Thoracic aorta (tissue), 2 donors: ENCODE data around the gene ZNF346. TPM values are rescaled to one million over a fixed set of nuclear protein-coding genes. Genes with fewer than 3 reads are reported as not detected.

ENCODE experiments used
- ATAC-seq: fragments of 150-250 bp; one replicate; pipeline ENCODE4 v1.8.0; 2017; ENCODE audit warnings: low read depth; ENCODE audit not compliant: insufficient number of reproducible peaks, low FRiP score
- DNase-seq: peaks from one replicate; pipeline ENCODE4 v3.0.0-alpha.2; 2020; ENCODE audit warnings: low spot score
- H3K27ac ChIP-seq, 2 donors: fragments of 200-600 bp; sonication (generic); 1 replicate in 1 of 2; 2 replicates in 1 of 2; pipeline ENCODE4 v1.5.1; 2016; ENCODE audit warnings: mild to moderate bottlenecking in 2 of 2, moderate library complexity in 2 of 2
- H3K27me3 ChIP-seq: fragments of 200-600 bp; sonication (generic); replicated peaks from 2 replicates; pipeline ENCODE4 v1.6.0; 2016; ENCODE audit warnings: mild to moderate bottlenecking; ENCODE audit not compliant: insufficient read depth
- H3K36me3 ChIP-seq: fragments of 200-600 bp; sonication (generic); one replicate; pipeline ENCODE4 v1.5.1; 2016
- H3K4me1 ChIP-seq, 2 donors: fragments of 200-600 bp; sonication (generic); 1 replicate in 1 of 2; 2 replicates in 1 of 2; pipeline versions ENCODE4 v1.5.1 to v1.6.0; 2016; ENCODE audit warnings: low read depth in 2 of 2, mild to moderate bottlenecking in 1 of 2; ENCODE audit not compliant: control insufficient read depth in 1 of 2
- H3K4me3 ChIP-seq: fragments of 200-600 bp; sonication (generic); 2 replicates; pipeline ENCODE4 v1.5.1; 2016; ENCODE audit warnings: mild to moderate bottlenecking
- H3K9me3 ChIP-seq: fragments of 200-600 bp; sonication (generic); 2 replicates; pipeline ENCODE4 v1.5.1; 2016
- total RNA-seq, 2 donors: library from RNA; depleted of rRNA; stranded (reverse); fragments of >200 nt; gene quantifications; one replicate each; pipeline versions ENCODE4 v1.1.0 to v1.2.3, GENCODE V29; 2016
- TF ChIP-seq, protein P1 (sequence below): fragments of 200-600 bp; sonication (generic); IDR thresholded peaks from one replicate; pipeline ENCODE4 v1.5.1; 2019; ENCODE audit warnings: antibody characterized with exemption

ZNF346 gene
- total RNA-seq, 2 donors from 2014 or later: 22.9 to 25.1 TPM

DNA sequence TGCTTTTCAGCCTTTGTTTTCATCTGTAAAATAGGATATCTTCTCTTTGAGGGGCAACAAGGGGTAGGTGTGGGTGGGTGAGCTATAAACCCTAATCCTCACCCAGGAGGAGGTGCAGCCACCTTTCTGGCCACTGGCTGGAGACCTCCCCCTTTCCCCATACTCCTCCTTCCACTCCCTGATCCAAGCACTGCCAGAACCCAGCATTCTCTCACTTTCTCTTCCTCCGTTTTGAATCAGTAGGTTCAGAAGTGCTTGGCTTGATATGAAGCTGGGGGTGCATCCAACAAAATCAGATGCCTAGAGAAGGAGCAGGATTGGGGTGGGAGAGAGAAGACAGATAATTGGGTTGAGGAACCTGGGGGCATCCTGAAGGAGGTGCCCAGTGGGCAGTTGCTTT is 104.3 kb downstream of the ZNF346 start:
- H3K4me1 ChIP-seq: no peaks in the 10 kb centered on the region
- TF ChIP-seq, protein P1, sequence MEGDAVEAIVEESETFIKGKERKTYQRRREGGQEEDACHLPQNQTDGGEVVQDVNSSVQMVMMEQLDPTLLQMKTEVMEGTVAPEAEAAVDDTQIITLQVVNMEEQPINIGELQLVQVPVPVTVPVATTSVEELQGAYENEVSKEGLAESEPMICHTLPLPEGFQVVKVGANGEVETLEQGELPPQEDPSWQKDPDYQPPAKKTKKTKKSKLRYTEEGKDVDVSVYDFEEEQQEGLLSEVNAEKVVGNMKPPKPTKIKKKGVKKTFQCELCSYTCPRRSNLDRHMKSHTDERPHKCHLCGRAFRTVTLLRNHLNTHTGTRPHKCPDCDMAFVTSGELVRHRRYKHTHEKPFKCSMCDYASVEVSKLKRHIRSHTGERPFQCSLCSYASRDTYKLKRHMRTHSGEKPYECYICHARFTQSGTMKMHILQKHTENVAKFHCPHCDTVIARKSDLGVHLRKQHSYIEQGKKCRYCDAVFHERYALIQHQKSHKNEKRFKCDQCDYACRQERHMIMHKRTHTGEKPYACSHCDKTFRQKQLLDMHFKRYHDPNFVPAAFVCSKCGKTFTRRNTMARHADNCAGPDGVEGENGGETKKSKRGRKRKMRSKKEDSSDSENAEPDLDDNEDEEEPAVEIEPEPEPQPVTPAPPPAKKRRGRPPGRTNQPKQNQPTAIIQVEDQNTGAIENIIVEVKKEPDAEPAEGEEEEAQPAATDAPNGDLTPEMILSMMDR: no peak
- DNase-seq: no peak

GRCh38 chr5:177128551-177128981 is 106.1 kb downstream of the ZNF346 start:
- no peak overlapping the region for H3K27ac ChIP-seq
- DNase-seq: no peak
- no peak for ATAC-seq
- TF ChIP-seq, protein P1: no peak
- no peaks in the 10 kb centered on the region for H3K9me3 ChIP-seq
- no peaks in the 10 kb centered on the region for H3K27me3 ChIP-seq
- H3K4me1 ChIP-seq: no peaks in the 10 kb centered on the region
- no peak overlapping the region for H3K4me3 ChIP-seq
- no peaks in the 10 kb centered on the region for H3K36me3 ChIP-seq

More for the DNA sequence above, 104.3 kb downstream of the ZNF346 start:
- Histone ChIP-seq H3K27me3 (no peaks in the 10 kb centered on the region), H3K27ac (no peak overlapping the region), H3K4me3 (no peak overlapping the region), H3K9me3 (no peaks in the 10 kb centered on the region), H3K36me3 (no peaks in the 10 kb centered on the region)
- ATAC-seq: no peak

DNA sequence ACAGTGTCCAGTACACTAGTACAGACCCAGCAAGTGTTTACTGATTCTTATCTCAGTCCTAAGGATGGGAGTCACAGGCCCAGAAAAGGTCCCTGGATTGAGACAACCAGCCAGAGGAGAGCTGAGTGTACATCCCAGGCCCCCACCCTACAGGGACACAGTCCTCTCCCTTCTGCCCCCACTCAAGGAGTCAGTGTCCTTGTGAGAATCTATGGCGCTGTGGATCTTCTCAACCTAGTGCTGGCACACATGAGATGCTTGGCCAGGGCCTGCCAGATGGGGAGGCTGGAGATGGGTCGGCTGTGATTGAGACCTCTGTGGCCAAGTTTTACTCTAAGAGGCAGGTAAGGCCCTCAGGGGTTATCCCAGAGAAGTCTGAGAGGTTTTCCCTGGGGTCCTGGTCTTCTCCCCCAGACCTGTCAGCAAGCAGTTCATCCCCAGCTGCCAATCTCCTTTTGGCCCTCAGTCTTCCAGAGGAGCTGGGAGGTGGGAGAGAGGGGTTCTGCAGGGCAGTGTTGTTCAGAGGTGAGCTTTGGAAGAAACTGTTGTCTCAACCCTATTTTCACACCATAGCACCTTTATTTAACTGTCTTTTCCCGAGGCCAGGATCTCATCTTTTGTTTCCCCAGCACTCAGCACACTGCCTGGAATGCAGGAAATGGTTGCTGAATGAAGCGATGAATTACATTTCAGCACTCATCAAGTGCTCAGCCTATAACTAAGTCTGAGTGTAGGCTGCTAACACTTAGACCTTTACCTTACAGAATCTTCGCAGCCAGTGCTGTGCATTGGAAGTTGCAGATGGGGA is 107.9 kb downstream of the ZNF346 start:
- H3K4me3 ChIP-seq: no peak overlapping the region
- no peaks in the 10 kb centered on the region for H3K27me3 ChIP-seq
- TF ChIP-seq, protein P1: no peak
- H3K27ac ChIP-seq: no peak overlapping the region
- ATAC-seq (no peak), DNase-seq (no peak)
- peaks cover 8 to 10% of the 10 kb centered on the region in 2 donors for H3K4me1 ChIP-seq
- H3K9me3 ChIP-seq: no peaks in the 10 kb centered on the region
- H3K36me3 ChIP-seq: no peaks in the 10 kb centered on the region

Other genes starting within 250 kb of the ZNF346 start
- gene UNC5A, start 212.1 kb upstream of the ZNF346 start, total RNA-seq: not detected
- 10 to 100 TPM in 1 of 2 donors, 1 to 10 TPM in 1; 9.0 to 26.1 TPM for gene HK3, start 123.3 kb upstream of the ZNF346 start, total RNA-seq
- gene UIMC1, start 15.9 kb upstream of the ZNF346 start, total RNA-seq: 10 to 100 TPM; 27.3 to 40.9 TPM
- 1 to 10 TPM; 1.6 to 2.8 TPM for gene FGFR4, start 64.2 kb downstream of the ZNF346 start, total RNA-seq
- gene NSD1, start 111.1 kb downstream of the ZNF346 start, total RNA-seq: 10 to 100 TPM; 26.1 to 70.5 TPM